DMS79 (cell line): Measurements from ENCODE around the gene CTXN3.
"Not testable (repeated sequence)": the region's sequence is repeated elsewhere in the genome, so short reads cannot be mapped to it uniquely, and the experiment has no call there.

ENCODE experiments used
- DNase-seq: peaks from one replicate; lab custom pipeline; 2025; lab: John Stamatoyannopoulos, UW

Gene CTXN3

DNA sequence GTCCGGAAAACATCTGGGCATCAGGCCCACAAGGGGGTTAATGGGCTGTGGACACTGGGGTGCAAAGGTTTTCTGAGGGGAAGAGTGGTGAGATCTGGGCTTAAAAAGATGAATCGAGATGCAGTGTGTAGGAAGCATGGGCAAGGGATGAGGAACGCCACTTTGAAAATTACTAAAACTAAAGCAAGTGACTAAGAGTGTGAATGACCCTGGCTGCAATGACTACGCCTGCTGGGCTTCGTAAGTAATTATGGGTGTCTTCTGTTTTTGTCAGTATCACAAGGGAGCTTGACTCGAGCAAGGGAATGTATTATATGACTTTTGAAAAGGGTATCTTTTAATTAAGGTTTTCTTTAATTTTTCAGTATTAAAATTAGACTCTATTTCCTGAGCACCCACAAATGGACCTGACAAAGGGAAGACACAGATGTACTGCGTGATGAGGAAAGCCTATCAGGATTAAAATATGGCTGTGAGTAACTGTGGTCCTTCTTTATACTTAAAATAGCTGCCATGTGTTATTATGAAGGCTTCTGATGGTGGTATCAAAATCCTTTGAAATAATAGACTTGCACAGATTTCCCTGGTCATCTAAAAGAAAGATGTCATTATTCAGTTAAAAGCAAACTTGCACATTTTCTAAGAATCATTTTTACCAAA, 4.2 kb downstream of the CTXN3 start:
- DNase-seq = no peak

DNA sequence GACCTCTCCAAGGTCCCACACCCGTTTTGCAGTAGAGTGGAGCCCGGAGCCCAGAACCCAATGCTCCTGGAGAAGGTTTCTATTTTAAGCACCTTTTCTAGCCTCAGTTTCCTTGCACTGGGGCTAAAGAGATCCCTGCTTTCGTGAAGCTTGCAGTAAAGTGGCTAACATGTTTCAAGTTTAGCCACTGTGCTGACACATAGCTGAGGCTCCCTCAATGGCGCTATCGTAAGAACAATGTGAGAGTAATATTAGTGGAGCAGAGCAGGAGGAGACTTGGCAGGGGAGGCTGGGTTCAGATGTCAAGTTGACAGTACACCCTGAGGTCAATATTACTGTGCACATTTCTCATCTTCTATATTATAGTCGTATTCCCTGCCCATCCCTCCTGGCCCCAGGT, 7.9 kb downstream of the CTXN3 start:
- no peak for DNase-seq

DNA sequence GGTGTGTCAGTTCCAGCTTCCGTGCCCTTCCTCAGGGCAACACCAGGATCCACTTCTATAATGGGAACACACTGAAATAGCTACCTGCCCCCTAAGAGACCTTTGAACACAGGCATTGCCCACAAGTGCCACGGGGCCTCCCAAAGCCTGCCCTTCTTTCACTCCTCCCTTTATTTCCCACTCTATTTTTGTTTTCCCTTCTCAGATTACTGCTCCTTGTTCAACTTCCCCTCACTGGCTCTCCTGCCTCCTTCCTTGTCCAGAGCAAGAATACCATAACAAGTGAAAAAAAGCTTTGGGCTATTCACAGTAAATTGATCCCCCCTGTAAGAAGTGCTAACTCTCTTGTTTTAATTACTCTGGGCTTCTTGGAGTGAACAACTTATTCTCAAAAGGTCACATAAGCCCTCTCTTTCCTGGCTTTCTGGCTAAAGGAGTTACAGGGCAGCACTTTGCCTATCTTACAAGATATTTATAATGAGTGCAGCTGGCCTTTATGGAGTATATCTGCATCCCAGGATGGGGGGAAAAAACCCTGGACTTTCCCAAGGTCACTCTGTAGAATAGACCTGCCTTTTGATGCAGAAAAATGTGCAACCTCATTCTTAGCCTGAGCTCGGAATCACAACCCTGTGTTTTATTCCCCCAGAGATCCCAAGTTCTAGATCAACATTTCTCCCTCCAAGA, 11.3 kb downstream of the CTXN3 start:
- DNase-seq = no peak

- no peak for DNase-seq
These were observed 15.2 kb downstream of the CTXN3 start for GRCh38 chr5:127664093-127664492.

GRCh38 chr5:127665641-127666040, 16.8 kb downstream of the CTXN3 start:
- no peak for DNase-seq

- no peak for DNase-seq
These were observed 17.3 kb downstream of the CTXN3 start for GRCh38 chr5:127666043-127666716.

DNA sequence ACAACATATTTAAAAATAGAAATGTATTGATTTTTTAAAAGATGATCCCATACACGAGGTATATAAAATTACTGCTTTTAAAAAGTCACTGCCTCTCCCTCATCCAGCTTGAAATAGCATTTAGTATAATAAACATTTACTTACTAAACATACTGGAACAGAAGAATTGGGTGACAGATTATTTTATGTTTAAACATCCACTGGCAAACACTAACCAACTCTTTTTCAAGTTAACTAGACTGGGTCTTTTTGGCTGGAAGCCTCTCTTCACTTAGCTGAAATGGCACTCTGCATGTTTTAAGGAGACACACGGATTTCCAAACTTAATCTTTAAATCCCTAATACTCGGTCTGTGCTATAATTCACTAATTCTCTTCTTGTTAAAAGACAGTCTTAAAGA, 19.0 kb downstream of the CTXN3 start:
- no peak for DNase-seq

DNA sequence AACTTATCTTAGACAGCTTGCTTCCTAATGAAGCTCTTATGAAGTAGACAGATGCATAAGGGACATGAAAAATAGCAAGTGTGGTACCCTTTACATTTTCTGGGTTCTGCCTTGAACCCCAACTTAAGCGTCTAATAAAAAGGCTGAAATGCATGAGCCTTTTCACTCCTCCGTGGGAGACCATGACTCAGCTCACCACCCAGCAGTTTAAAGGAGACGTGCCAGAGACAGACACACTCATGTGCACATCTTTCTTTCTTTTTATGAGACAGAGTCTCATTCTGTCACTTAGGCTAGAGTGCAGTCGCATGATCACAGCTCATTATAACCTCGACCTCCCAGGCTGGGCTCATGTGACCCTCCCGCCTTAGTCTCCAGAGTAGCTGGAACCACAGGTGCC, 22.3 kb downstream of the CTXN3 start:
- no peak for DNase-seq

- no peak for DNase-seq
These were observed 24.4 kb downstream of the CTXN3 start for GRCh38 chr5:127673117-127673800.

DNA sequence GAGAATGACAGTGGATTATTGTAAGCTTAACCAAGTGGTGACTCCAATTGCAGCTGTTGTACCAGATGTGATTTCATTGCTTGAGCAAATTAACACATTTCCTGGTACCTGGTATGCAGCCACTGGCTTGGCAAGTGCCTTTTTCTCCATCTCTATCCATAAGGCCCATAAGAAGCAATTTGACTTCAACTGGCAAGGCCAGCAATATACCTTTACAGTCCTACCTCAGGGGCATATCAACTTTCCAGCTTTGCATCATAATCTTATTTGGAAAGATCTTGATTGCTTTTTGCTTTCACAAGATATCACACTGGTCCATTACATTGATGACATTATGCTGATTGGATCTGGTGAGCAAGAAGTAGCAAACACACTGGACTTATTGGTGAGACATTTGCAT, 28.1 kb downstream of the CTXN3 start:
- not testable (repeated sequence) for DNase-seq

DNA sequence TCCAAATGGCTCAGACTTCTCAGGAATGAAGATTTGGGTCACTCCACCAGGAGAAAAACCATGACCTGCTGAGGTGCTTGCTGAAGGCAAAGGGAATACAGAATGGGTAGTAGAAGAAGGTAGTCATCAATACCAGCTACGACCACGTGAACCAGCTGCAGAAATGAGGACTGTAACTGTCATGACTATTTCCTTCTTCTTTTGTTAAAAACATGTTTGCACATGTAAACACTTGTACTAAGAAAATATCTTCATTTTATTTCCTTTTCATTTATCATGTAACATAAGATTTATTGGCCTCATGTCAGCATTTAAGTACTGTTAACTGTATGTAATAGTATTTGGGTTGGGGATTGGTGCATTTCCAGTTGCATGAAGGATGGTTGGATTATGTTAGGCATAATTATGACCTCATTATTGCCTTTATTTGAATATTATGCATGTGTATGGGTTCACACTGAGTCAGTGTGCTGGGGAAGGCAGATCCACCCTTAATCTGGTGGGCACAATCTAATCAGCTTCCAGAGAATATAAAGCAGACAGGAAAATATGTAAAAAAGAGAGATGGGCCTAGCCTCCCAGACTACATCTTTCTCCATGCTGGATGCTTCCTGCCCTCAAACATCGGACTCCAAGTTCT, 30.9 kb downstream of the CTXN3 start:
- not testable (repeated sequence) for DNase-seq

DNA sequence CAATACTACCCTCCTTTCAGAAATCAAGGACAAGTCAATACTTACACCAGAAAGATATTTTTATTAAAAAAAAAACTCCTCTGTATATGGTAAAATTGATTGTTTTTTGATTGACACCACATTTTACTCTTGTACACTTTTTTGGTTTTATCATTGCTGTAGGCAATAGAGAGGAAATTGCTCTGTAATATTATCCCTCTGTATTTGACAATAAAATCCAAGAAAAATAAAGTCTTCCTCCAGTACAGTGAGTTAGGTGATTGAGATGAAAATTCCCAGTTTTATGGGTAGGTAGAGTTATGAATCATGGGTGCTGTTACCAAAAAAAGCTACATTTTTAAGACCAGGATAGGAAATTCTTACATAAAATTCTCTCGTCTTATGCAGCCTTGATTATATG, 31.7 kb downstream of the CTXN3 start:
- no peak for DNase-seq

- no peak for DNase-seq
These were observed 34.1 kb downstream of the CTXN3 start for GRCh38 chr5:127683008-127683407.

- no peak for DNase-seq
These were observed 36.0 kb downstream of the CTXN3 start for GRCh38 chr5:127684726-127685467.

GRCh38 chr5:127685662-127686061, 36.8 kb downstream of the CTXN3 start:
- no peak for DNase-seq

GRCh38 chr5:127686424-127686823, 37.5 kb downstream of the CTXN3 start:
- DNase-seq = no peak

GRCh38 chr5:127694518-127695171, 45.8 kb downstream of the CTXN3 start:
- no peak for DNase-seq

DNA sequence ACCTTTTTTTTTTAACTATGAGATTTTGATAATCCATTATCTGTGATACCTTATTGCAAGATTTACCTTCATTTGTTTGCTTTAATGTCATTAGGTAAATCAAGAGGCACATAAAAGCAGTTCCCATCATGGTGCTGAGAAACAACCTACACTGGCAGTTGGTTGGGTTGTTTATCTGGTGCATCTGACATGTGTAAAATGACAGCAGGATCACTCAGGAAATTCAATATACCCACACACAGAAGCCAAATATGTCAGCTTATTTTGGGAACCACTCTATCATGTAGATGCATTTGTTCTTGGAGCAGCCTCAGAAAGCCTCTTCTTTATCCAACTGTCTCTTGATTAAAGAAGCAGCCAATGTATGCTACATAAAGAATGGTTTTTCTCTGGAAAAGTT, 46.5 kb downstream of the CTXN3 start:
- DNase-seq = no peak

- no peak for DNase-seq
These were observed 47.8 kb downstream of the CTXN3 start for GRCh38 chr5:127696683-127697082.

GRCh38 chr5:127697894-127698600, 49.2 kb downstream of the CTXN3 start:
- no peak for DNase-seq
